Measurements from ENCODE around the gene SLC38A11.
"Not testable (repeated sequence)": the region's sequence is repeated elsewhere in the genome, so short reads cannot be mapped to it uniquely, and the experiment has no call there.

SLC38A11 gene

GRCh38 chr2:164866381-164866780 lies 88.9 kb downstream of the SLC38A11 start:
- DNase-seq; in situ Hi-C loops (cut with HindIII; ENCODE audit: low pct_ligation_motif_present, low pct_unique_long_range_greater_than_20kb, low sequenced_read_pairs): not testable (repeated sequence)

GRCh38 chr2:164860694-164861042 lies 94.7 kb downstream of the SLC38A11 start:
- no peak for DNase-seq
- in situ Hi-C loops (cut with HindIII; ENCODE audit: low pct_ligation_motif_present, low pct_unique_long_range_greater_than_20kb, low sequenced_read_pairs) = no loop called here

GRCh38 chr2:164859906-164860693 lies 95.2 kb downstream of the SLC38A11 start:
- in situ Hi-C loops (cut with HindIII; ENCODE audit: low pct_ligation_motif_present, low pct_unique_long_range_greater_than_20kb, low sequenced_read_pairs) = not testable (repeated sequence)

DNA sequence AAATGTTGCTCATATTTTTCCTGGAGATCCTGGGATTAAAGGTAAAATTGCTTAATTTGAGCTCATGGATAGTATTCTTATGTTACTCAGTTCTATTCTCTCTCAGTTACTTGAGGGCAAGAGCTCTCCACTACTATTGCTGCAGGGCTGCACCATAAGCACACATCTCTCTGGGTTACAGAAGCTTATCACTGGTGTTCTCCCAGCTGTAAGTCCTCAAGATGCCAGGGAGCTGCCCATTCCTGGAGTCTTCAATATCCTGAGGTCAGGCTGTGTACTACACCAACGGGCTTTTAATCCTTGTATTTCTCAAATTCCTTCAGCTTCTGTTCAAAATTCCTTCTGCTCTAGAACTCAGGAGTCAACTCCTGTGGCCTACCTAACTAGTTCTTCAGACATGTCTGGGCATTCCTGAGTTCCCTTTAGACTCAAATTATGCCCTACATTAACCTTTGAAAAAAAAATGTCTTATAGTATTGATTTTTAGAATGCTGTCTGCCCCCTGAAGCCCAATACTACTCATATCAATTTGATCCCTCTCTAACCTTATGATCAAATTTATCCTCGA lies 96.0 kb downstream of the SLC38A11 start:
- DNase-seq = no peak
- in situ Hi-C loops (cut with HindIII; ENCODE audit: low pct_ligation_motif_present, low pct_unique_long_range_greater_than_20kb, low sequenced_read_pairs) = no loop called here

More at GRCh38 chr2:164859906-164860693, 95.2 kb downstream of the SLC38A11 start:
- not testable (repeated sequence) for DNase-seq

DNA sequence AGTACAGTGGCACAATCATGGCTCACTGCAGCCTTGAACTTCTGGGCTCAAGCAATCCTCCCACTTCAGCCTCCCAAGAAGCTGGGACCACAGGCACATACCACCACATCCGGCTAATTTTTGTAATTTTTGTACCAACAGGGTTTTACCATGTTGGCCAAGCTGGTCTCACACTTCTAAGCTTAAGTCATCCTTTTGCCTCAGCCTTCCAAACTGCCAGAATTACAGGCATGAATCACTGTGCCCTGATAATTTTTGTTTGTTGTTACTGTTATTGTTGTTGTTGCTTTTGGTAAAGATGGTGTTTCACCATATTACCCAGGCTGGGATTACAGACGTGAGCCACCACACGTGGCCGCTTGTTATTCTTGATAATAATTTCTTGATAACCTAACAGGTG lies 103.2 kb downstream of the SLC38A11 start:
- in situ Hi-C loops (cut with HindIII; ENCODE audit: low pct_ligation_motif_present, low pct_unique_long_range_greater_than_20kb, low sequenced_read_pairs) = no loop called here
- no peak for DNase-seq

DNA sequence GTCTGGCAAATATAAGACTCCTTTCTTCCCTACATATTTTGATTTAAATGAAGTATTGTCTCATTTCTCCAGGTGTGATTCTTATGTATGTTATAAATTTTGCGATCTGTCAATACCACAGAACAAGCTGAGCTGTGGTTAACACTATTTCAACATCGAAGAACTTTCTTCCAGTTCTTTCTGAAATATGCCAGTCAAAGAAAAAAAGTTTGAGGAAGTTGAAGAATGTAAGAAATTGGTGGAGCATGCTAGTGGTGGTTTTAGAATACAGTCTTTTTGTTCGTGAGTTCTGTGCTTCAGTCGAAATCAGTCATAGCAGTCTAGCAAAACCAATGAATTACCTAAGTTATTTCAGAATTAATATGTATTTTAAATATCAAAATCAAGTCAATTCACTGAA lies 105.1 kb downstream of the SLC38A11 start:
- DNase-seq = no peak
- in situ Hi-C loops (cut with HindIII; ENCODE audit: low pct_ligation_motif_present, low pct_unique_long_range_greater_than_20kb, low sequenced_read_pairs) = no loop called here

DNA sequence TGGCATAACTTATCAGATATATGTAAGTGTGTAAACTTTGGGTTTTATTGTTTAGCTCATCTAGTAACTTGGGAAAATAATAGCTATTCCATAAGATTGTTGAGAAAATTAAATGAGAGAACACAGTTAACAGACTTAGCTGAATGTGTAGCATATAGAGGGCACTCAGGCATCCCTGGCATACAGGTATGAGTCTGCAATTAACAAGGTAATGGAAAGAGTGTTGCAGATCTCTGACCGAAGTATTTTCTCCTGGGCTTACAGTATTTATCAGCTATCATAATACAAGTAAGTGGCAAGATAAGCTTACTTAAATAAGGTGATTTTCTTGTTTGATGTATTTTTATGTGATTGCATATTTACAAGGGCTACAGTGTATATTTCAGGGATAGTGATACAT lies 105.8 kb downstream of the SLC38A11 start:
- in situ Hi-C loops (cut with HindIII; ENCODE audit: low pct_ligation_motif_present, low pct_unique_long_range_greater_than_20kb, low sequenced_read_pairs) = no loop called here
- no peak for DNase-seq

GRCh38 chr2:164847981-164848741 lies 107.2 kb downstream of the SLC38A11 start:
- in situ Hi-C loops (cut with HindIII; ENCODE audit: low pct_ligation_motif_present, low pct_unique_long_range_greater_than_20kb, low sequenced_read_pairs) = no loop called here

GRCh38 chr2:164847291-164847690 lies 108.0 kb downstream of the SLC38A11 start:
- DNase-seq = no peak
- in situ Hi-C loops (cut with HindIII; ENCODE audit: low pct_ligation_motif_present, low pct_unique_long_range_greater_than_20kb, low sequenced_read_pairs) = no loop called here

More at GRCh38 chr2:164847981-164848741, 107.2 kb downstream of the SLC38A11 start:
- DNase-seq = no peak

DNA sequence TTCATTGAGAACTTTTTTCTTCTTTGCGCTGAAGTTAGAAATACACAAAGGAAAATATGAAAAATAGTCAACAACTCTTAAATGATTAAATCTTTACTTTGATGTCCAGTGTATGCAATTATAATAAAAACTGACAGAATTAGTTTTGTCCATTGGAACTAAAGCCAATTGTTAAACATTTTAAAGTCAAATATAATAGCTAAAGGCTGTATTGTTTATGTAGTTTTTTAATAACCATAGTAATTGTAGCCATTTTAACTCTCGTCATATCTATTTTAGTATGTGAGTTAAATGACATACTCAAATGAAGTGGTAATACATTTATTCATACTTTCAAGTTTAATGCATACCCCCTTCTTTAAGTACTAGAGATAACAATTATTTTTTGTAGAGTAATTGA lies 109.0 kb downstream of the SLC38A11 start:
- in situ Hi-C loops (cut with HindIII; ENCODE audit: low pct_ligation_motif_present, low pct_unique_long_range_greater_than_20kb, low sequenced_read_pairs) = no loop called here
- DNase-seq = no peak

Measured in ACHN (cell line).